NCI-H69 (cell line): Measurements from ENCODE around the gene CC2D2B.
"Not testable (repeated sequence)": the region's sequence is repeated elsewhere in the genome, so short reads cannot be mapped to it uniquely, and the experiment has no call there.

Experiments
- DNase-seq: peaks from one replicate; lab custom pipeline; 2025; lab: John Stamatoyannopoulos, UW

Gene CC2D2B

GRCh38 chr10:96017191-96017687 is 109.5 kb downstream of the CC2D2B start:
- DNase-seq = peak; percentile 68

GRCh38 chr10:96021332-96021731 is 113.6 kb downstream of the CC2D2B start:
- DNase-seq = no peak

- DNase-seq = no peak
Measured at GRCh38 chr10:96022739-96023138, 115.0 kb downstream of the CC2D2B start.

GRCh38 chr10:96023168-96023567 is 115.4 kb downstream of the CC2D2B start:
- no peak for DNase-seq

GRCh38 chr10:96025566-96025965 is 117.8 kb downstream of the CC2D2B start:
- DNase-seq = peak; percentile 11

- DNase-seq = no peak
Measured at GRCh38 chr10:96034625-96035024, 126.8 kb downstream of the CC2D2B start.

- DNase-seq = peak; percentile 80
Measured at GRCh38 chr10:96038476-96039387, 131.0 kb downstream of the CC2D2B start.

- DNase-seq = no peak
Measured at GRCh38 chr10:96041146-96041545, 133.4 kb downstream of the CC2D2B start.

GRCh38 chr10:96043033-96043892 is 135.5 kb downstream of the CC2D2B start, which contains the start of gene CCNJ:
CCNJ (plus strand) TSS chr10:96043583; CDS start chr10:96044394, 811 bp downstream.
- DNase-seq = peak; percentile 91

- peak; percentile 62 for DNase-seq
Measured at GRCh38 chr10:96043893-96044715, 136.3 kb downstream of the CC2D2B start.

- DNase-seq = peak; percentile 21
Measured at GRCh38 chr10:96044736-96045135, 137.0 kb downstream of the CC2D2B start.

GRCh38 chr10:96046546-96046945 is 138.8 kb downstream of the CC2D2B start:
- DNase-seq = no peak

- DNase-seq = no peak
Measured at GRCh38 chr10:96047004-96047649, 139.4 kb downstream of the CC2D2B start.

- not testable (repeated sequence) for DNase-seq
Measured at GRCh38 chr10:96047925-96048324, 140.2 kb downstream of the CC2D2B start.

GRCh38 chr10:96049340-96049739 is 141.6 kb downstream of the CC2D2B start:
- DNase-seq = no peak

- no peak for DNase-seq
Measured at GRCh38 chr10:96053985-96054384, 146.2 kb downstream of the CC2D2B start.

GRCh38 chr10:96056787-96057186 is 149.0 kb downstream of the CC2D2B start:
- no peak for DNase-seq

GRCh38 chr10:96061232-96061631 is 153.5 kb downstream of the CC2D2B start:
- no peak for DNase-seq

GRCh38 chr10:96072674-96073073 is 164.9 kb downstream of the CC2D2B start:
- DNase-seq = no peak

- no peak for DNase-seq
Measured at GRCh38 chr10:96073722-96074121, 165.9 kb downstream of the CC2D2B start.

- DNase-seq = no peak
Measured at GRCh38 chr10:96074776-96075175, 167.0 kb downstream of the CC2D2B start.
